ENCODE data around the gene ERC2.

The ERC2 gene

GRCh38 chr3:55557549-55557948, 910.7 kb downstream of the ERC2 start:
- no peak overlapping the region for H3K27ac ChIP-seq (ENCODE audit: extremely low read depth, low read depth, low read length)
- H3K36me3 ChIP-seq (ENCODE audit: control insufficient read depth in 2 of 2, insufficient read depth in 1 of 2, low read length in 2 of 2), result no peaks in the 10 kb centered on the region
- H3K4me1 ChIP-seq (ENCODE audit: control insufficient read depth, insufficient read depth, low read length), result no peaks in the 10 kb centered on the region
- POLR2A ChIA-PET, result no interaction called here
- H3K4me3 ChIP-seq (ENCODE audit: low read depth, low read length), result no peak overlapping the region
- CTCF ChIA-PET, result interaction anchor here (0.7 kb wide), 1 partner anchor 67 kb away, joined by 3 read pairs; no protein-coding TSS in a partner anchor
- TF ChIP-seq ZNF623 (tag by site-specific recombination; IDR thresholded peaks at IDR 0.05) (peak; percentile 82), ZNF529 (tag by site-specific recombination; IDR thresholded peaks at IDR 0.05; ENCODE audit: insufficient replicate concordance) (no peak)
- H3K9me3 ChIP-seq (ENCODE audit: control insufficient read depth, insufficient read depth, low read depth, low read length), result no peaks in the 10 kb centered on the region

- Histone ChIP-seq H3K9me3 (ENCODE audit: control insufficient read depth, insufficient read depth, low read depth, low read length) (no peaks in the 10 kb centered on the region), H3K4me3 (ENCODE audit: low read depth, low read length) (no peak overlapping the region), H3K36me3 (ENCODE audit: control insufficient read depth in 2 of 2, insufficient read depth in 1 of 2, low read length in 2 of 2) (no peaks in the 10 kb centered on the region), H3K4me1 (ENCODE audit: control insufficient read depth, insufficient read depth, low read length) (no peaks in the 10 kb centered on the region), H3K27ac (ENCODE audit: extremely low read depth, low read depth, low read length) (no peak overlapping the region)
- POLR2A ChIA-PET, result no interaction called here
- CTCF ChIA-PET, result interaction anchor here (0.7 kb wide), 1 partner anchor 341 kb away, joined by 4 read pairs; no protein-coding TSS in a partner anchor
- no peak for TF ChIP-seq ZNF623 (tag by site-specific recombination; IDR thresholded peaks at IDR 0.05)
- no peak for TF ChIP-seq ZNF362 (tag by site-specific recombination; IDR thresholded peaks at IDR 0.05)
- TF ChIP-seq ZNF488 (tag by site-specific recombination; IDR thresholded peaks at IDR 0.05), result no peak
- TF ChIP-seq ZNF660 (tag by site-specific recombination; IDR thresholded peaks at IDR 0.05), result no peak
- TF ChIP-seq ZNF843 (tag by site-specific recombination; IDR thresholded peaks at IDR 0.05), result no peak
- TF ChIP-seq AEBP2 (tag by site-specific recombination; IDR thresholded peaks at IDR 0.05; ENCODE audit: borderline replicate concordance), result no peak
- no peak for TF ChIP-seq ZNF146 (tag by site-specific recombination; IDR thresholded peaks at IDR 0.05)
- TF ChIP-seq KLF1 (tag by site-specific recombination; IDR thresholded peaks at IDR 0.05), result no peak
- no peak for TF ChIP-seq ZNF48 (tag by site-specific recombination; IDR thresholded peaks at IDR 0.05)
- no peak for TF ChIP-seq ZNF366 (tag by site-specific recombination; conservative IDR thresholded peaks at IDR 0.05)
- no peak for TF ChIP-seq MZF1 (tag by site-specific recombination; IDR thresholded peaks at IDR 0.05; ENCODE audit: borderline replicate concordance)
- TF ChIP-seq ZNF211 (tag by site-specific recombination; IDR thresholded peaks at IDR 0.05; ENCODE audit: low read depth), result no peak
- TF ChIP-seq ZNF585B (tag by site-specific recombination; IDR thresholded peaks at IDR 0.05), result no peak
- TF ChIP-seq ZNF324 (tag by site-specific recombination; IDR thresholded peaks at IDR 0.05), result no peak
- no peak for TF ChIP-seq ZSCAN16 (tag by site-specific recombination; IDR thresholded peaks at IDR 0.05)
- no peak for TF ChIP-seq ZNF341 (tag by site-specific recombination; IDR thresholded peaks at IDR 0.05; ENCODE audit: low read depth)
These were observed 911.4 kb downstream of the ERC2 start for GRCh38 chr3:55556619-55557537.

Data from HEK293 (cell line).